GM12878 (cell line): ENCODE data around the gene VPS16. TPM values are rescaled to one million over a fixed set of nuclear protein-coding genes. Genes with fewer than 3 reads are reported as not detected.

Experiments used
- ATAC-seq: fragments of 200-7000 bp; cut with Tn5 transposase; 3 replicates; pipeline ENCODE4 v1.9.1; 2020; ENCODE audit warnings: mild to moderate bottlenecking, moderate library complexity
- Bru-seq: library from RNA; stranded (reverse); fragments of 400-500 nt; gene quantifications from one replicate; lab custom pipeline; 2021; lab: Mats Ljungman, UMichigan
- BruChase-seq, 2 experiments: library from RNA; stranded (reverse); fragments of 400-500 nt; gene quantifications; one replicate each; lab custom pipeline; 2021; lab: Mats Ljungman, UMichigan
- BruUV-seq: library from RNA; stranded (reverse); fragments of 400-500 nt; replicated peaks from 2 replicates; lab custom pipeline; 2021; lab: Mats Ljungman, UMichigan
- CTCF ChIA-PET: fragments of 300-600 bp; sonication (Branson Sonifier 250); formaldehyde crosslinking; extraction: SDS; loops from one replicate; lab custom pipeline; 2021; ENCODE audit warnings: inconsistent platforms; lab: Yijun Ruan, JAX
- POLR2A ChIA-PET: fragments of 350-600 bp; formaldehyde crosslinking; extraction: SDS; loops from one replicate; lab custom pipeline; 2021; ENCODE audit warnings: inconsistent platforms; lab: Charles Lee
- RAD21 ChIA-PET: fragments of 300-600 bp; sonication (Branson Sonifier 250); formaldehyde crosslinking; loops from one replicate; lab custom pipeline; 2023; ENCODE audit warnings: antibody characterized with exemption; ENCODE audit not compliant: unreplicated experiment; lab: Charles Lee
- SMC1A ChIA-PET: fragments of 300-600 bp; sonication (Branson Sonifier 250); formaldehyde crosslinking; loops from one replicate; lab custom pipeline; 2023; ENCODE audit not compliant: unreplicated experiment, uncharacterized antibody; lab: Charles Lee
- DNase-seq: peaks from one replicate; pipeline ENCODE4 v3.0.0-alpha.2; 2011; ENCODE audit warnings: low read depth, low spot score
- FAIRE-seq: peaks from 3 replicates; lab custom pipeline; 2011; peaks lifted over from hg19 to GRCh38; lab: Jason Lieb, UNC
- H2AFZ ChIP-seq: 2 replicates; pipeline ENCODE4 v1.6.0; 2011; ENCODE audit warnings: low read depth, low read length, control low read depth; ENCODE audit not compliant: control insufficient read depth
- H3K27ac ChIP-seq: 2 replicates; pipeline ENCODE4 v1.5.1; 2011; ENCODE audit warnings: control low read depth; ENCODE audit not compliant: control insufficient read depth, insufficient read depth
- H3K27me3 ChIP-seq, 2 experiments: replicated peaks in 1 of 2; 2 replicates each; pipeline versions ENCODE4 v1.6.0 to v1.6.1; 2011; ENCODE audit warnings: low read length in 1 of 2; ENCODE audit not compliant: control insufficient read depth in 2 of 2, insufficient read depth in 2 of 2
- H3K36me3 ChIP-seq, 2 experiments: 2 replicates each; pipeline ENCODE4 v1.5.1; 2011; ENCODE audit warnings: low read length in 1 of 2; ENCODE audit not compliant: control insufficient read depth in 2 of 2, insufficient read depth in 2 of 2
- H3K4me1 ChIP-seq: 2 replicates; pipeline ENCODE4 v1.6.1; 2011; ENCODE audit warnings: mild to moderate bottlenecking, low read length, moderate library complexity, mixed read lengths; ENCODE audit not compliant: control insufficient read depth, insufficient read depth
- H3K4me2 ChIP-seq: 2 replicates; pipeline ENCODE4 v1.6.0; 2011; ENCODE audit warnings: control low read depth; ENCODE audit not compliant: control insufficient read depth, insufficient read depth
- H3K4me3 ChIP-seq: fragments of 200-600 bp; sonication (generic); 2 replicates; pipeline ENCODE4 v1.5.1; 2016
- H3K79me2 ChIP-seq: 2 replicates; pipeline ENCODE4 v1.6.0; 2011; ENCODE audit warnings: low read length; ENCODE audit not compliant: control insufficient read depth, insufficient read depth
- H3K9ac ChIP-seq: 2 replicates; pipeline ENCODE4 v1.8.0; 2011; ENCODE audit warnings: low read length, control low read depth, mixed read lengths; ENCODE audit not compliant: control insufficient read depth, insufficient read depth
- H3K9me3 ChIP-seq: replicated peaks from 3 replicates; pipeline ENCODE4 v1.5.1; 2011; ENCODE audit warnings: mild to moderate bottlenecking, low read length; ENCODE audit not compliant: control insufficient read depth, insufficient read depth
- H4K20me1 ChIP-seq: 2 replicates; pipeline ENCODE4 v1.6.0; 2011; ENCODE audit not compliant: control insufficient read depth, insufficient read depth
- ATF3 ChIP-seq: IDR thresholded peaks from 2 replicates; pipeline ENCODE4 v1.6.1; 2011; ENCODE audit warnings: low read depth, mild to moderate bottlenecking, low read length, moderate library complexity, borderline replicate concordance; ENCODE audit errors: extremely low read depth
- CBFB ChIP-seq: IDR thresholded peaks from 2 replicates; pipeline ENCODE4 v1.6.1; 2016; ENCODE audit warnings: antibody characterized with exemption, low read depth
- CREM ChIP-seq: IDR thresholded peaks from 2 replicates; pipeline ENCODE4 v1.6.1; 2014; ENCODE audit warnings: antibody characterized with exemption, low read depth
- DPF2 ChIP-seq: fragments of 450-650 bp; IDR thresholded peaks from 2 replicates; pipeline ENCODE4 v1.6.1; 2017; ENCODE audit warnings: mild to moderate bottlenecking
- IKZF1 ChIP-seq: fragments of 450-650 bp; conservative IDR thresholded peaks from 2 replicates; pipeline ENCODE4 v1.6.1; 2017; ENCODE audit warnings: antibody characterized with exemption, mild to moderate bottlenecking
- KDM1A ChIP-seq: fragments of 200-600 bp; sonication (generic); IDR thresholded peaks from 2 replicates; pipeline ENCODE4 v1.6.1; 2016; ENCODE audit warnings: borderline replicate concordance
- MEF2A ChIP-seq: IDR thresholded peaks from 2 replicates; pipeline ENCODE4 v1.6.1; 2011; ENCODE audit warnings: low read depth, mild to moderate bottlenecking, low read length, moderate library complexity; ENCODE audit not compliant: insufficient read depth
- YBX1 ChIP-seq: fragments of 450-650 bp; IDR thresholded peaks from 2 replicates; pipeline ENCODE4 v1.6.1; 2016; ENCODE audit warnings: antibody characterized with exemption
- ZBTB33 ChIP-seq: fragments of 450-650 bp; IDR thresholded peaks from 2 replicates; pipeline ENCODE4 v1.6.1; 2017; ENCODE audit warnings: mild to moderate bottlenecking
- ZNF384 ChIP-seq: IDR thresholded peaks from 2 replicates; pipeline ENCODE4 v1.6.1; 2012; ENCODE audit warnings: low read depth, mild to moderate bottlenecking, low read length, improper control_type of control experiment, borderline replicate concordance
- WGBS: methylation state at CpG from one replicate; pipeline ENCODE4 v1.1.6; 2016; ENCODE audit warnings: low lambda C conversion rate; ENCODE audit not compliant: insufficient replicate concordance, insufficient coverage; ENCODE audit errors: missing lambda C conversion rate; 5-methylcytosine and 5-hydroxymethylcytosine counted together
- in situ Hi-C: fragments of 300-500 bp; cut with MboI; formaldehyde crosslinking; loops from 9 replicates; pipeline ENCODE4 v1.14.3; 2018; ENCODE audit warnings: mixed read lengths
- intact Hi-C: fragments of 100-400 bp; cut with micrococcal nuclease; formaldehyde crosslinking; loops from one replicate; pipeline ENCODE4 v1.14.2; 2022; ENCODE audit not compliant: unreplicated experiment
- long read RNA-seq, 2 experiments: library from polyadenylated mRNA; unstranded; transcript quantifications; one replicate each; pipeline ENCODE4 v2.0.0, GENCODE V29; 2019 to 2020
- polyA minus RNA-seq, 3 experiments: library from RNA; depleted of rRNA, polyadenylated mRNA; stranded (reverse); fragments of >200 nt; gene quantifications; 2 replicates each; pipeline ENCODE4 v1.2.3, GENCODE V29; 2011
- polyA plus RNA-seq, 11 experiments: library from polyadenylated mRNA; depleted of rRNA in 4 of 11; unstranded in 6 of 11; stranded (reverse) in 5 of 11; fragments of >200 nt; fragmentation: Nextera tagmentation in 4 of 11; fragmentation: Illumina TruSeq in 1 of 11; extraction: Ambion mirVana in 4 of 11; extraction: Trizol in 1 of 11; gene quantifications; 1 replicate in 1 of 11; 2 replicates in 10 of 11; pipeline versions ENCODE4 v1.2.1 to v1.2.3, GENCODE V29; 2011 to 2016; ENCODE audit warnings: inconsistent platforms in 2 of 11, missing spikeins in 2 of 11, low read depth in 1 of 11
- total RNA-seq, 4 experiments: library from RNA; depleted of rRNA in 3 of 4; stranded (reverse); fragments of >200 nt in 3 of 4; fragmentation: Illumina TruSeq in 1 of 4; extraction: Trizol in 1 of 4; gene quantifications; 2 replicates each; pipeline versions ENCODE4 v1.2.1 to v1.2.3, GENCODE V29; 2013 to 2021
- TF ChIP-seq, protein P1 (sequence below): fragments of 450-650 bp; IDR thresholded peaks from 2 replicates; pipeline ENCODE4 v1.6.1; 2017; ENCODE audit warnings: mild to moderate bottlenecking, moderate library complexity

The VPS16 gene
- total RNA-seq (2013; cell fraction: nucleolus; rRNA removed) = 24.4 and 24.7 TPM in 2 replicates
- total RNA-seq (2014; rRNA removed) = 26.6 and 27.2 TPM in 2 replicates
- total RNA-seq (2014; rRNA removed; fragmentation: Illumina TruSeq; extraction: Trizol) = 16.1 and 16.8 TPM in 2 replicates
- total RNA-seq (2021) = 35.9 and 37.5 TPM in 2 replicates
- polyA plus RNA-seq (2011; ENCODE audit: low read depth) = 15.1 TPM
- 15.6 and 29.9 TPM in 2 replicates for polyA plus RNA-seq (2011; rRNA removed)
- polyA plus RNA-seq (2011; cell fraction: cytosol; rRNA removed) = 32.6 and 42.1 TPM in 2 replicates
- polyA plus RNA-seq (2011; cell fraction: nucleus; rRNA removed) = 161 and 180 TPM in 2 replicates
- polyA plus RNA-seq (2012) = 22.8 and 23.0 TPM in 2 replicates
- 9.5 and 18.1 TPM in 2 replicates for polyA plus RNA-seq (2014; fragmentation: Illumina TruSeq; extraction: Trizol)
- 10 to 100 TPM in 1 of 2 experiments, 1 to 10 TPM in 1; 8.4 to 19.4 TPM for polyA plus RNA-seq (2014; fragmentation: Nextera tagmentation; extraction: Ambion mirVana)
- polyA plus RNA-seq (2014; rRNA removed) = 31.8 and 34.3 TPM in 2 replicates
- polyA plus RNA-seq (2016; fragmentation: Nextera tagmentation; extraction: Ambion mirVana) = 10 to 100 TPM; 26.3 to 26.5 TPM
- polyA minus RNA-seq (2011; rRNA and poly(A)+ RNA removed) = 31.6 and 44.2 TPM in 2 replicates
- polyA minus RNA-seq (2011; cell fraction: cytosol; rRNA and poly(A)+ RNA removed) = 14.2 and 15.5 TPM in 2 replicates
- 34.2 and 39.6 TPM in 2 replicates for polyA minus RNA-seq (2011; cell fraction: nucleus; rRNA and poly(A)+ RNA removed)
- Bru-seq, nascent RNA = percentile 63 among the genes with signal in this experiment
- BruChase-seq, experiment 1, labeled RNA remaining after a 6-hour chase = percentile 66 among the genes with signal in this experiment
- percentile 62 among the genes with signal in this experiment for BruChase-seq, experiment 2, labeled RNA remaining after a 2-hour chase
- long read RNA-seq, experiment 1, transcript VPS16-202 (24 exons, 2,750 nt) = major isoform, 24 of 31 reads
- long read RNA-seq, experiment 1, partial matches to known transcripts = 2 of 31 reads
- long read RNA-seq, experiment 1, other reads (novel, unspliced or antisense) = 5 of 31 reads
- long read RNA-seq, experiment 2, transcript VPS16-202 (24 exons, 2,750 nt) = major isoform, 102 of 126 reads
- long read RNA-seq, experiment 2, partial matches to known transcripts = 13 of 126 reads
- long read RNA-seq, experiment 2, other reads (novel, unspliced or antisense) = 10 of 126 reads

DNA sequence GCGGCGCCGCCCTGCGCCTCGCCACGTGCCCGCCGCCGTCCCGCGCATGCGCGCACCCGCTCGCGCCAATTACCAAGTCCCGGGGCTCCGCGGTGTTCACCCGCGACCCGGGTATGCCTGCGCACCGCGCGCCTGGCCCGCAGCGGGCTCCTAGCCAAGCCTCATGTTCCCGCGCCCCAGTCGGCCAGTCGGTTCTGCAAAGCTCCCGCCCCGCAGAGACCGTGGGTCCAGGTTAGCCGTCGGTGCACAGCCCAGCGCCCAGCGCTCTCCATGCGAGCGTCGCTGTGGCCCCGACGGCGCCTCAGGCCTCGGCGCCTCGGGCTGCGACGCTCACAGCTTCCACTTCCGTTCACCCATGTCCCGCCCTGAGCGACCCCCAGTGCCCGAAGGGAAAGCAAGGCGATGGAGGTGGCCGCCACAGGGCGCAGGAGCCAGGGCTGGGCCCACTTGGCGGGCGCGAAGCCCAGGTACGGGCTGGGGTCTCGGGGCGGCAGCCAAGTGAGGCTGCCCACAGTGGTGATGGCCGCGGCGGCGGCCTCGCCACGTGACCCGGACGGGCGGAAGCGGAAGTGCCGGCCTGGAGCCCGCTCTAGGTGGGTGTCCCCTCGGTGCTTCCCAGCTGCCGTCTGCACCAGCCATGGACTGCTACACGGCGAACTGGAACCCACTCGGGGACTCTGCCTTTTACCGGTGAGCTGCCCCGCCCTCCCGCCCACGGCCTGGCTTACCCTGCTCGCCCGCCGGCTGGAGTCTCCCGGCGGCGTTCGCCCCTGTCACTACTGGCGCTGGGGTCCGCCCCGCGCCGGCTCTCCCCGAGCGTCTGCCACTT is at the start of gene VPS16, which contains the start of gene PCED1A:
Gene VPS16, plus strand, starts transcription at position 608 of the 829 bp plus-strand sequence. Its CDS starts 30 bp downstream, at position 638.
Gene PCED1A, minus strand, starts transcription at position 518 of the 829 bp plus-strand sequence. CDS start 743 bp downstream, outside the sequence.
- Histone ChIP-seq H3K27ac (peak within 1 kb of the TSS; percentile 91), H2AFZ (peak within 1 kb of the TSS; percentile 98), H3K4me1 (peaks cover 14% of the 10 kb centered on the region), H3K4me3 (peak within 1 kb of the TSS; percentile 99), H3K27me3 (no peaks in the 10 kb centered on the region), H3K36me3 (no peaks in the 10 kb centered on the region), H3K9me3 (no peaks in the 10 kb centered on the region), H3K9ac (peak within 1 kb of the TSS; percentile 82), H3K4me2 (peak within 1 kb of the TSS; percentile 92), H4K20me1 (no peaks in the 10 kb centered on the region), H3K79me2 (peaks cover 6% of the 10 kb centered on the region; the same call in 1 of the 2 replicates)
- peak; percentile 97 for ATAC-seq
- intact Hi-C loops (loop anchor here (5.0 kb wide), 1 partner anchor 72 kb away; no protein-coding TSS in a partner anchor), in situ Hi-C loops (no loop called here)
- ChIA-PET SMC1A (no interaction called here), RAD21 (interaction anchor here (0.7 kb wide), 1 partner anchor 61 kb away, joined by 3 read pairs; no protein-coding TSS in a partner anchor), CTCF (interaction anchor here (0.7 kb wide), 1 partner anchor 272 kb away, joined by 3 read pairs; no protein-coding TSS in a partner anchor), POLR2A (interaction anchor here (0.6 to 1.3 kb wide), 3 partner anchors 30 to 189 kb away, joined by 3 to 4 read pairs (median 4); no protein-coding TSS in a partner anchor)
- BruUV-seq = no TSS peak
- 19% methylated on average over 75 of the region's 98 CpGs for WGBS
- FAIRE-seq = no peak
- DNase-seq = peak; percentile 43
- TF ChIP-seq MEF2A (no peak), IKZF1 (peak; percentile 99), ZNF384 (no peak), CREM (no peak; the same call in 1 of the 2 replicates), ZBTB33 (no peak), YBX1 (no peak), CBFB (no peak), ATF3 (peak; percentile 85; the same call in 1 of the 2 replicates), DPF2 (peak; percentile 74), KDM1A (no peak)
- TF ChIP-seq, protein P1, sequence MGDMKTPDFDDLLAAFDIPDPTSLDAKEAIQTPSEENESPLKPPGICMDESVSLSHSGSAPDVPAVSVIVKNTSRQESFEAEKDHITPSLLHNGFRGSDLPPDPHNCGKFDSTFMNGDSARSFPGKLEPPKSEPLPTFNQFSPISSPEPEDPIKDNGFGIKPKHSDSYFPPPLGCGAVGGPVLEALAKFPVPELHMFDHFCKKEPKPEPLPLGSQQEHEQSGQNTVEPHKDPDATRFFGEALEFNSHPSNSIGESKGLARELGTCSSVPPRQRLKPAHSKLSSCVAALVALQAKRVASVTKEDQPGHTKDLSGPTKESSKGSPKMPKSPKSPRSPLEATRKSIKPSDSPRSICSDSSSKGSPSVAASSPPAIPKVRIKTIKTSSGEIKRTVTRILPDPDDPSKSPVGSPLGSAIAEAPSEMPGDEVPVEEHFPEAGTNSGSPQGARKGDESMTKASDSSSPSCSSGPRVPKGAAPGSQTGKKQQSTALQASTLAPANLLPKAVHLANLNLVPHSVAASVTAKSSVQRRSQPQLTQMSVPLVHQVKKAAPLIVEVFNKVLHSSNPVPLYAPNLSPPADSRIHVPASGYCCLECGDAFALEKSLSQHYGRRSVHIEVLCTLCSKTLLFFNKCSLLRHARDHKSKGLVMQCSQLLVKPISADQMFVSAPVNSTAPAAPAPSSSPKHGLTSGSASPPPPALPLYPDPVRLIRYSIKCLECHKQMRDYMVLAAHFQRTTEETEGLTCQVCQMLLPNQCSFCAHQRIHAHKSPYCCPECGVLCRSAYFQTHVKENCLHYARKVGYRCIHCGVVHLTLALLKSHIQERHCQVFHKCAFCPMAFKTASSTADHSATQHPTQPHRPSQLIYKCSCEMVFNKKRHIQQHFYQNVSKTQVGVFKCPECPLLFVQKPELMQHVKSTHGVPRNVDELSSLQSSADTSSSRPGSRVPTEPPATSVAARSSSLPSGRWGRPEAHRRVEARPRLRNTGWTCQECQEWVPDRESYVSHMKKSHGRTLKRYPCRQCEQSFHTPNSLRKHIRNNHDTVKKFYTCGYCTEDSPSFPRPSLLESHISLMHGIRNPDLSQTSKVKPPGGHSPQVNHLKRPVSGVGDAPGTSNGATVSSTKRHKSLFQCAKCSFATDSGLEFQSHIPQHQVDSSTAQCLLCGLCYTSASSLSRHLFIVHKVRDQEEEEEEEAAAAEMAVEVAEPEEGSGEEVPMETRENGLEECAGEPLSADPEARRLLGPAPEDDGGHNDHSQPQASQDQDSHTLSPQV = no peak
